HepG2 (cell line): ENCODE results near the gene CABLES2. TPM values are rescaled to one million over a fixed set of nuclear protein-coding genes. Genes with fewer than 3 reads are reported as not detected.

Experiments
- ESRRA ChIP-seq: sonication (generic); formaldehyde crosslinking; IDR thresholded peaks from 2 replicates; pipeline ENCODE4 v1.5.1; 2020; ENCODE audit warnings: mild to moderate bottlenecking, low read depth, missing genetic modification reagents
- KMT2A ChIP-seq: sonication (generic); formaldehyde crosslinking; IDR thresholded peaks from 2 replicates; pipeline ENCODE4 v1.4.0; 2020; ENCODE audit warnings: missing genetic modification reagents
- KMT2B ChIP-seq: IDR thresholded peaks from 2 replicates; pipeline ENCODE4 v1.6.1; 2016; ENCODE audit warnings: missing genetic modification reagents, missing compliant biosample characterization
- RAD21 ChIP-seq: fragments of 450-650 bp; formaldehyde crosslinking; IDR thresholded peaks from 2 replicates; pipeline ENCODE4 v1.5.0; 2020; ENCODE audit warnings: mild to moderate bottlenecking
- RARG ChIP-seq: sonication (generic); formaldehyde crosslinking; IDR thresholded peaks from 2 replicates; pipeline ENCODE4 v1.4.0; 2020; ENCODE audit warnings: low read depth, mild to moderate bottlenecking, missing genetic modification reagents
- RXRB ChIP-seq: IDR thresholded peaks from 2 replicates; pipeline ENCODE4 v1.6.1; 2016; ENCODE audit warnings: borderline replicate concordance, missing genetic modification reagents, missing compliant biosample characterization
- TOPORS ChIP-seq: sonication (generic); formaldehyde crosslinking; IDR thresholded peaks from 2 replicates; pipeline ENCODE4 v1.8.0; 2023; ENCODE audit warnings: mild to moderate bottlenecking, missing genetic modification reagents
- XRCC5 ChIP-seq: fragments of 200-400 bp; formaldehyde crosslinking; optimal IDR thresholded peaks from 2 replicates; pipeline ENCODE3; 2017; ENCODE audit warnings: mild to moderate bottlenecking, low read length
- ZFX ChIP-seq: sonication (generic); formaldehyde crosslinking; IDR thresholded peaks from 2 replicates; pipeline ENCODE4 v1.4.0; 2020; ENCODE audit warnings: mild to moderate bottlenecking, low read depth, missing genetic modification reagents, moderate library complexity
- ZNF263 ChIP-seq: sonication (generic); formaldehyde crosslinking; IDR thresholded peaks from 2 replicates; pipeline ENCODE4 v1.4.0; 2020; ENCODE audit warnings: missing genetic modification reagents
- ZNF282 ChIP-seq: fragments of 450-650 bp; IDR thresholded peaks from 2 replicates; pipeline ENCODE4 v1.6.1; 2018; ENCODE audit not compliant: partially characterized antibody
- ZNF766 ChIP-seq: sonication (generic); formaldehyde crosslinking; IDR thresholded peaks from 2 replicates; pipeline ENCODE4 v1.5.0; 2020; ENCODE audit warnings: missing genetic modification reagents, borderline replicate concordance
- ZNF780A ChIP-seq: sonication (generic); formaldehyde crosslinking; IDR thresholded peaks from 2 replicates; pipeline ENCODE4 v1.8.0; 2022; ENCODE audit warnings: mild to moderate bottlenecking, missing genetic modification reagents, moderate library complexity
- ZNF883 ChIP-seq: sonication (generic); formaldehyde crosslinking; IDR thresholded peaks from 2 replicates; pipeline ENCODE4 v1.5.1; 2020; ENCODE audit warnings: mild to moderate bottlenecking, missing genetic modification reagents; ENCODE audit errors: not compliant biosample characterization
- ZSCAN22 ChIP-seq: sonication (generic); formaldehyde crosslinking; IDR thresholded peaks from 2 replicates; pipeline ENCODE4 v1.4.0; 2020; ENCODE audit warnings: mild to moderate bottlenecking, missing genetic modification reagents
- ZSCAN25 ChIP-seq: sonication (generic); formaldehyde crosslinking; IDR thresholded peaks from 2 replicates; pipeline ENCODE4 v1.8.0; 2022; ENCODE audit warnings: mild to moderate bottlenecking, missing genetic modification reagents
- polyA plus RNA-seq, 8 experiments: library from polyadenylated mRNA; depleted of rRNA in 3 of 8; stranded (reverse) in 7 of 8; unstranded in 1 of 8; fragments of >200 nt; fragmentation: Illumina TruSeq in 4 of 8; extraction: Trizol in 4 of 8; gene quantifications; 2 replicates each; pipeline versions ENCODE4 v1.2.1 to v1.2.3, GENCODE V29; 2011 to 2016; ENCODE audit warnings: low read depth in 4 of 8, missing spikeins in 1 of 8, mixed read lengths in 1 of 8; ENCODE audit not compliant: insufficient read depth in 1 of 8
- total RNA-seq, 5 experiments: library from RNA; depleted of rRNA; stranded (reverse); fragments of >200 nt; fragmentation: Illumina TruSeq; extraction: Trizol; gene quantifications; 2 replicates each; pipeline ENCODE4 v1.2.3, GENCODE V29; 2016; ENCODE audit warnings: low read depth in 1 of 5
- TF ChIP-seq, protein P1 (sequence below): sonication (generic); formaldehyde crosslinking; conservative IDR thresholded peaks from 2 replicates; pipeline ENCODE4 v1.5.0; 2020; ENCODE audit warnings: missing genetic modification reagents
- TF ChIP-seq, protein P2 (sequence below): sonication (generic); formaldehyde crosslinking; IDR thresholded peaks from 2 replicates; pipeline ENCODE4 v1.4.0; 2020; ENCODE audit warnings: missing genetic modification reagents
- TF ChIP-seq, protein P3 (sequence below), 2 experiments: sonication (generic) in 1 of 2; formaldehyde crosslinking in 1 of 2; IDR thresholded peaks; 2 replicates each; pipeline versions ENCODE4 v1.4.0 to v1.6.1; 2018 to 2020; ENCODE audit warnings: missing genetic modification reagents in 2 of 2, borderline replicate concordance in 1 of 2, low read depth in 1 of 2, mild to moderate bottlenecking in 1 of 2, missing biosample characterization in 1 of 2
- TF ChIP-seq, protein P4 (sequence below): sonication (generic); formaldehyde crosslinking; IDR thresholded peaks from 2 replicates; pipeline ENCODE4 v1.4.0; 2020; ENCODE audit warnings: missing genetic modification reagents
- TF ChIP-seq, protein P5 (sequence below): fragments of 450-650 bp; IDR thresholded peaks from 2 replicates; pipeline ENCODE4 v1.6.1; 2016

CABLES2 gene
- total and polyA plus RNA-seq, 2 of the 13 experiments (the other 11 are each of a cell fraction or from before 2014, with no cell fraction given): 5.2 to 9.7 TPM

DNA sequence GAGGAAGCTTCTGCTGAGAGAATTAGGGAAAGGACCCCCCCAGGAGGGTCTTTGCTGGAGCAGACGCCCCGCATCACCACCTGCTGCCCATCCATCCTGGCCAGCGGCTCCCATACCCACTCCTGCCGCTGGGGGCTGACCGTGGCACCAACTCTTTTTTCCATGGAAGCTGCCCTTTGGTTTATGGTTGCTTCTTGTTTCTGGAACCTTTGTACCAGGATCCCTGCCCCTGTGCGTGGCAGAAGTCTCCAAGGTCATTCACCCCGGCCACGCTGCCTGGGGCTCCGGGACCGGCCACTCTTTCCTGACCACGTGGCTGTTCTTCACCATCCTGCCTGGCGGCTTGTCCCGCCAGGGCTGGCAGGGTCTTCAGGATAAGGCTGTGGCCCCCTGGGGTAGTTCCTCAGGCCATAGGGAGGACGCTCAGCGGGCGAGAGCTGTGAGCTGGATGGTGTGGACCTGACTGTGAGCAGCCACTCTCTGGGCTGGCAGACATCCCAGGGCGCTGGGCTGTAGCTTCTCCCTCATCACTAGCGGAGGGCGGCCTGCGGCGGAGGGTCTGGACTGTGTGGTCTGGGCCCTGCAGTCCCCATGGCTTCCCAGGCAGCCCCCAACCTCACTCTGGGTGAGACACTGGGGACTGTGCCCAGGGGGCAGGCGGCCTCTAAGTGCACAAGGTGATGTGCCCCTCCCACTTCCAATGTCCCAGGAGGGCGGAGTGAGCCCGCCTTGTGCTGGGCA is 43.0 kb upstream of the CABLES2 start (continued):
- TF ChIP-seq, protein P1, sequence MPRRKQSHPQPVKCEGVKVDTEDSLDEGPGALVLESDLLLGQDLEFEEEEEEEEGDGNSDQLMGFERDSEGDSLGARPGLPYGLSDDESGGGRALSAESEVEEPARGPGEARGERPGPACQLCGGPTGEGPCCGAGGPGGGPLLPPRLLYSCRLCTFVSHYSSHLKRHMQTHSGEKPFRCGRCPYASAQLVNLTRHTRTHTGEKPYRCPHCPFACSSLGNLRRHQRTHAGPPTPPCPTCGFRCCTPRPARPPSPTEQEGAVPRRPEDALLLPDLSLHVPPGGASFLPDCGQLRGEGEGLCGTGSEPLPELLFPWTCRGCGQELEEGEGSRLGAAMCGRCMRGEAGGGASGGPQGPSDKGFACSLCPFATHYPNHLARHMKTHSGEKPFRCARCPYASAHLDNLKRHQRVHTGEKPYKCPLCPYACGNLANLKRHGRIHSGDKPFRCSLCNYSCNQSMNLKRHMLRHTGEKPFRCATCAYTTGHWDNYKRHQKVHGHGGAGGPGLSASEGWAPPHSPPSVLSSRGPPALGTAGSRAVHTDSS (CRISPR knock-in tag): no peak
- TF ChIP-seq RARG (CRISPR knock-in tag) (no peak), KMT2B (no peak), ZNF883 (CRISPR knock-in tag) (peak; percentile 45), ZNF766 (CRISPR knock-in tag) (no peak), ZSCAN25 (CRISPR knock-in tag) (no peak), ZFX (CRISPR knock-in tag) (peak; percentile 4; the same call in 1 of the 2 replicates), XRCC5 (peak; percentile 79), KMT2A (no peak), RXRB (0 out of 2 replicates have a peak, but pooled peaks have one; percentile 19), ESRRA (CRISPR knock-in tag) (peak; percentile 80; the same call in 1 of the 2 replicates), ZNF282 (no peak), RAD21 (peak; percentile 34; the same call in 1 of the 2 replicates), ZNF780A (CRISPR knock-in tag) (no peak), ZSCAN22 (CRISPR knock-in tag) (no peak), ZNF263 (CRISPR knock-in tag) (no peak), TOPORS (CRISPR knock-in tag) (no peak)
- TF ChIP-seq, protein P2, sequence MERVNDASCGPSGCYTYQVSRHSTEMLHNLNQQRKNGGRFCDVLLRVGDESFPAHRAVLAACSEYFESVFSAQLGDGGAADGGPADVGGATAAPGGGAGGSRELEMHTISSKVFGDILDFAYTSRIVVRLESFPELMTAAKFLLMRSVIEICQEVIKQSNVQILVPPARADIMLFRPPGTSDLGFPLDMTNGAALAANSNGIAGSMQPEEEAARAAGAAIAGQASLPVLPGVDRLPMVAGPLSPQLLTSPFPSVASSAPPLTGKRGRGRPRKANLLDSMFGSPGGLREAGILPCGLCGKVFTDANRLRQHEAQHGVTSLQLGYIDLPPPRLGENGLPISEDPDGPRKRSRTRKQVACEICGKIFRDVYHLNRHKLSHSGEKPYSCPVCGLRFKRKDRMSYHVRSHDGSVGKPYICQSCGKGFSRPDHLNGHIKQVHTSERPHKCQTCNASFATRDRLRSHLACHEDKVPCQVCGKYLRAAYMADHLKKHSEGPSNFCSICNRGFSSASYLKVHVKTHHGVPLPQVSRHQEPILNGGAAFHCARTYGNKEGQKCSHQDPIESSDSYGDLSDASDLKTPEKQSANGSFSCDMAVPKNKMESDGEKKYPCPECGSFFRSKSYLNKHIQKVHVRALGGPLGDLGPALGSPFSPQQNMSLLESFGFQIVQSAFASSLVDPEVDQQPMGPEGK (CRISPR knock-in tag): no peak
- TF ChIP-seq, protein P3, sequence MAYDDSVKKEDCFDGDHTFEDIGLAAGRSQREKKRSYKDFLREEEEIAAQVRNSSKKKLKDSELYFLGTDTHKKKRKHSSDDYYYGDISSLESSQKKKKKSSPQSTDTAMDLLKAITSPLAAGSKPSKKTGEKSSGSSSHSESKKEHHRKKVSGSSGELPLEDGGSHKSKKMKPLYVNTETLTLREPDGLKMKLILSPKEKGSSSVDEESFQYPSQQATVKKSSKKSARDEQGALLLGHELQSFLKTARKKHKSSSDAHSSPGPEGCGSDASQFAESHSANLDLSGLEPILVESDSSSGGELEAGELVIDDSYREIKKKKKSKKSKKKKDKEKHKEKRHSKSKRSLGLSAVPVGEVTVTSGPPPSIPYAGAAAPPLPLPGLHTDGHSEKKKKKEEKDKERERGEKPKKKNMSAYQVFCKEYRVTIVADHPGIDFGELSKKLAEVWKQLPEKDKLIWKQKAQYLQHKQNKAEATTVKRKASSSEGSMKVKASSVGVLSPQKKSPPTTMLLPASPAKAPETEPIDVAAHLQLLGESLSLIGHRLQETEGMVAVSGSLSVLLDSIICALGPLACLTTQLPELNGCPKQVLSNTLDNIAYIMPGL (CRISPR knock-in tag; IDR thresholded peaks at IDR 0.05; ENCODE audit: borderline replicate concordance in 1 of 2, low read depth in 1 of 2): no peak
- TF ChIP-seq, protein P4, sequence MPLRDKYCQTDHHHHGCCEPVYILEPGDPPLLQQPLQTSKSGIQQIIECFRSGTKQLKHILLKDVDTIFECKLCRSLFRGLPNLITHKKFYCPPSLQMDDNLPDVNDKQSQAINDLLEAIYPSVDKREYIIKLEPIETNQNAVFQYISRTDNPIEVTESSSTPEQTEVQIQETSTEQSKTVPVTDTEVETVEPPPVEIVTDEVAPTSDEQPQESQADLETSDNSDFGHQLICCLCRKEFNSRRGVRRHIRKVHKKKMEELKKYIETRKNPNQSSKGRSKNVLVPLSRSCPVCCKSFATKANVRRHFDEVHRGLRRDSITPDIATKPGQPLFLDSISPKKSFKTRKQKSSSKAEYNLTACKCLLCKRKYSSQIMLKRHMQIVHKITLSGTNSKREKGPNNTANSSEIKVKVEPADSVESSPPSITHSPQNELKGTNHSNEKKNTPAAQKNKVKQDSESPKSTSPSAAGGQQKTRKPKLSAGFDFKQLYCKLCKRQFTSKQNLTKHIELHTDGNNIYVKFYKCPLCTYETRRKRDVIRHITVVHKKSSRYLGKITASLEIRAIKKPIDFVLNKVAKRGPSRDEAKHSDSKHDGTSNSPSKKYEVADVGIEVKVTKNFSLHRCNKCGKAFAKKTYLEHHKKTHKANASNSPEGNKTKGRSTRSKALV (CRISPR knock-in tag): no peak
- TF ChIP-seq, protein P5, sequence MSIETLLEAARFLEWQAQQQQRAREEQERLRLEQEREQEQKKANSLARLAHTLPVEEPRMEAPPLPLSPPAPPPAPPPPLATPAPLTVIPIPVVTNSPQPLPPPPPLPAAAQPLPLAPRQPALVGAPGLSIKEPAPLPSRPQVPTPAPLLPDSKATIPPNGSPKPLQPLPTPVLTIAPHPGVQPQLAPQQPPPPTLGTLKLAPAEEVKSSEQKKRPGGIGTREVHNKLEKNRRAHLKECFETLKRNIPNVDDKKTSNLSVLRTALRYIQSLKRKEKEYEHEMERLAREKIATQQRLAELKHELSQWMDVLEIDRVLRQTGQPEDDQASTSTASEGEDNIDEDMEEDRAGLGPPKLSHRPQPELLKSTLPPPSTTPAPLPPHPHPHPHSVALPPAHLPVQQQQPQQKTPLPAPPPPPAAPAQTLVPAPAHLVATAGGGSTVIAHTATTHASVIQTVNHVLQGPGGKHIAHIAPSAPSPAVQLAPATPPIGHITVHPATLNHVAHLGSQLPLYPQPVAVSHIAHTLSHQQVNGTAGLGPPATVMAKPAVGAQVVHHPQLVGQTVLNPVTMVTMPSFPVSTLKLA: peak; percentile 72
